Measurements from ENCODE around the gene CNN2.

CNN2 gene

DNA sequence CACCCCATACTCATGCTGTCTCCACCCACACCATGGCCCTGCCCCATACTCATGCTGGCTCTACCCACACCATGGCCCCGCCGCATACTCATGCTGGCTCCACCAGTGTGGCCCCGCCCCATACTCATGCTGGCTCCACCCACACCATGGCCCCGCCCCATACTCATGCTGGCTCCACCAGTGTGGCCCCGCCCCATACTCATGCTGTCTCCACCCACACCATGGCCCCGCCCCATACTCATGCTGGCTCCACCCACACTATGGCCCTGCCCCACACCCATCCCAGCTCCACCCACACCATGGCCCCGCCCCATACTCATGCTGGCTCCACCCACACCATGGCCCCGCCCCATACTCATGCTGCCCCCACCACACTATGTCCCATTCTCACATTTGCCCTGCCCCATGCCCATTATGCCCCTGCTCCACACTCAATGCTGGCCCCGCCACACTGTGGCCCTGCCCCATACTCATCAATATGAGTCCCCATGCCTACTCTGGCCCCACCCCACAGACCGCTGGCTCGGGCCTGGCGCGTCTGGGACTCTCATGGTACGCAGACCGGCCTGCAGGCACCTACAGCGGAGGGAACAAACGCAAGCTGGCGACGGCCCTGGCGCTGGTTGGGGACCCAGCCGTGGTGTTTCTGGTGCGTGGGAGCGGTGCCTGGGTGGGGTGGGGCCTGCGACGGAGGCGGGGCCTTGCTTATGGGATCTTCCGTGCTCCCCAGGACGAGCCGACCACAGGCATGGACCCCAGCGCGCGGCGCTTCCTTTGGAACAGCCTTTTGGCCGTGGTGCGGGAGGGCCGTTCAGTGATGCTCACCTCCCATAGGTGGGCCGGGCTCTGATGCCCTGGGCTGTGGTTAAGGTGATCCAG is 36.9 kb downstream of the CNN2 start:
- in situ Hi-C loops (cut with MboI; ENCODE audit: low sequenced_read_pairs) = no loop called here

DNA sequence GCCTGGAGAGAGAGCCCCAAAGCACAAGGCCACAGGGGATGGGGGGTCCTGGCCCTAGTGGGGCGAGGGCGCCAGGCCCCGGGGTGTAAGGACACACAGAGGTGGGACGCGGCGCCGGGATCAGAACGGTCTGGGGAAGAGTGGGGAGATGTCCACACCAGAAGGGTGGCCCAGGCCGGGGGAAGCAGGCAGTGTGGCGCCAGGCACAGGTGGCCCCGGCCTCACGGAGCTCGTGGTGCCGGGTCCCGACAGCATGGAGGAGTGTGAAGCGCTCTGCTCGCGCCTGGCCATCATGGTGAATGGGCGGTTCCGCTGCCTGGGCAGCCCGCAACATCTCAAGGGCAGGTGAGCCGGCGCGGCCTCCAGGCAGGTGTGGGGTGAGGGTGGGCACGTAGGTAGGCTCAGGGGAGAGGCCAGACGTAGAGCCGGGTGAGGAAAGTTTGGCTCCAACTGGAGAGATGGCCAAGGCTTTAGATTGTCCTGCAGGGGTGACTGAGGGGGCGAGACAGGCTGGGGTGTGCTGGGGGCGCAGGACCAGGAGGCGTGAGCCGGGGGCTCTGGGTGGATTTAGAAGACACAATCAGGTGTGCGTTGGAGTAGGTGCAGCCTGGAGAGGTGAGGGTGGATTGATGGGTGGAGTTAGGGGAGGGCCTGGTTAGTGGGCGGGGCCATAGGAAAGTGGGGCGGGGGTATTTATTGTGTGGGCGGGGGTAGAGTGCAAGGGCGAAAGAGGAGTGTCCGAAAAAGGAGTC is 37.7 kb downstream of the CNN2 start:
- in situ Hi-C loops (cut with MboI; ENCODE audit: low sequenced_read_pairs) = no loop called here

DNA sequence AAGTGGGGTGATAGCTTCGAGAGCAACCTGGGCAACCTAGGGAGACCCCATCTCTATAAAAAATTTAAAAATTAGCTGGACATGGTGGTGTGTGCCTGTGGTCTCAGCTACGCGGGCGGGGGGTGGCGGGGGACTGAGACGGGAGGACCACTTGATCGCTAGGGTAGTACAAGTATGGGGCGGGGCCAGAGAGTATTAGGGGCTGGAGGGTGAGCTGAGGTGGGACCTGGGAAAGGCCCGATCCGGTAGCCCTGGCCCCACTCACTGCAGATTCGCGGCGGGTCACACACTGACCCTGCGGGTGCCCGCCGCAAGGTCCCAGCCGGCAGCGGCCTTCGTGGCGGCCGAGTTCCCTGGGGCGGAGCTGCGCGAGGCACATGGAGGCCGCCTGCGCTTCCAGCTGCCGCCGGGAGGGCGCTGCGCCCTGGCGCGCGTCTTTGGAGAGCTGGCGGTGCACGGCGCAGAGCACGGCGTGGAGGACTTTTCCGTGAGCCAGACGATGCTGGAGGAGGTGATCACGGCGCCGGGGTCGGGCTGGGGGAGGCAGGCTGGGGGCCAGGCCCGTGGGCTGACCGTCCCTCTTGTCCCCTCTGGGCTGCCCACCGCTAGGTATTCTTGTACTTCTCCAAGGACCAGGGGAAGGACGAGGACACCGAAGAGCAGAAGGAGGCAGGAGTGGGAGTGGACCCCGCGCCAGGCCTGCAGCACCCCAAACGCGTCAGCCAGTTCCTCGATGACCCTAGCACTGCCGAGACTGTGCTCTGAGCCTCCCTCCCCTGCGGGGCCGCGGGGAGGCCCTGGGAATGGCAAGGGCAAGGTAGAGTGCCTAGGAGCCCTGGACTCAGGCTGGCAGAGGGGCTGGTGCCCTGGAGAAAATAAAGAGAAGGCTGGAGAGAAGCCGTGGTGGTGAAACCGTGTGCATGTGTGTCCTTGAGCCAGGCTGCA is 38.5 kb downstream of the CNN2 start:
- in situ Hi-C loops (cut with MboI; ENCODE audit: low sequenced_read_pairs) = no loop called here

DNA sequence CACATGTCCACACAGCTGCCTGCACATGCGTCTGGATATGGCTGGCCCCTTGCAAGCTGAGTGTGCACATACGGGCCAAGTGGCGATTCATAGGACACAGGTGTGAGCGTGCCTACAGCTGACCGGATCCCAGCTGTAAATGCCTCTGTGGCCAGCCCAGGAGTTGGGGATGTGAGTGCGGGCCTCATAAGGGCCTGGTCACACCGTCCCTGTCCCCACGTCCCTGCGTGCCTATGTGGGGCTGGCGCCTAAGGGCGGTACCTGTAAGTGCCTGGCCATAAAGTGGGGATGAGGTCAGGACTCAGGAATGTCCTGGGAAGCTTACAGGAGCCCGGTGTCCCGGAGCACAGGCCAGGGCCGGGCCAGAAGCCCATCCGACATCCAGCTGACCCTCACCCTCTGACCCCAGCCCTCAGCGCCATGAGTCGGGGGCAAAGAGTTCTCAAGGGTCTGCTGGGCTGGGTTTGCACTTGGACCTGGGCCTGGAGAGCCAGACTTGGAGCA is 39.2 kb downstream of the CNN2 start:
- in situ Hi-C loops (cut with MboI; ENCODE audit: low sequenced_read_pairs) = no loop called here

DNA sequence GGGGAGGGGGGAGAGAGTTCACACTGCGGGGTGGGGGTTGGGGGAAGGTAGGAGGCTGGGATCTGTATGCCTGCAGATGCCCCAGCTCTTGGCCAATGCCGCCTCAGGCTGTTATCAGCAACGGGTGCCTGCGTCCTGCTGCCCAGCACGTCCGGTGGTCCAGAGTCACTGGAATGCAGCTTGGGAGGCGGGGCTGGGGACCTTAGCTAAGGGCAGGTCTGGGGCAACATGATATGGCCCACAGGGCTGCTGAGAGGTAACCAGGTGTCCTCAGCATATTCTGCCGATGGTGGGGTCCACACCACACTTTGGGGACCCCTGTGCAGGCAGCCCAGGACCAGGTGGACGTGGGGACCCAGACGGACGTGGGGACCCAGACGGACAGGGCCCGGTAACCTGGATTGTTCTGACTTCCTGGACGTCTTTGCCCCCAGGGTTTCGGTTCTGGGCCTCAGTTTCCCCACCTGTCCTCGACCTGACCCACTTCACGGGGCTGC is 39.9 kb downstream of the CNN2 start:
- in situ Hi-C loops (cut with MboI; ENCODE audit: low sequenced_read_pairs) = no loop called here

DNA sequence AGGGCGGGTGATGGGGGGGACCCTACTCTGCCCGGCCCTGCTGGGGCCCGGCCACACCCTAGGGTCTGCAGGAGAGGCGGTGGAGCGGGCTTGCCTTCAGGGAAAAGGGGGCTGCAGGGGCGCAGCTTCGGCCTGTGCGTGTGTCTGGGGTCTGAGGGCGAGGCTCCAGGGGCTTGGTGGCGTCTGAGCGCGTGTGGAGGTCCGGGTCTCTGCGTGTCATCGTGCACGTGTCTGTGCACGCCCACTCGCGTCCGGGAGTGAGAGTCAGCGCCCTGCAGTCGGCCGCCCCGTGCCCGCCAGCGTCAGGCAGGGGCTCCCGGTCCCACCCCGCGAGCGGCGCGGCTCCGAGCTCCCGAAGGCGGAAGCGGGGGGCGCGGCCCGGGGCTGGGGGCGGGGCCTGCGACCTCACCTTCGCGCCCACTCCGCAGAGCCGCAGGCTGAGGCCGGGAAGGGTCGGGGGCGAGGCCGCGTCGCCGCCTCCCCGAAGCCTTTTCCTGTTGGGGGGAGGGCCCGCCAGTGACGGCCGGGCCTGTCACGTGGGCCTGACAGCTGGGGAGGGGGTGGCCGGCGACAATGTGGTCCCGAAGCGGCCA is 40.4 kb downstream of the CNN2 start, which contains the start of gene ARHGAP45:
ARHGAP45 (plus strand) TSS at position 420 of the 593 bp plus-strand sequence. CDS start 239 bp downstream, outside the sequence.
- in situ Hi-C loops (cut with MboI; ENCODE audit: low sequenced_read_pairs) = no loop called here

DNA sequence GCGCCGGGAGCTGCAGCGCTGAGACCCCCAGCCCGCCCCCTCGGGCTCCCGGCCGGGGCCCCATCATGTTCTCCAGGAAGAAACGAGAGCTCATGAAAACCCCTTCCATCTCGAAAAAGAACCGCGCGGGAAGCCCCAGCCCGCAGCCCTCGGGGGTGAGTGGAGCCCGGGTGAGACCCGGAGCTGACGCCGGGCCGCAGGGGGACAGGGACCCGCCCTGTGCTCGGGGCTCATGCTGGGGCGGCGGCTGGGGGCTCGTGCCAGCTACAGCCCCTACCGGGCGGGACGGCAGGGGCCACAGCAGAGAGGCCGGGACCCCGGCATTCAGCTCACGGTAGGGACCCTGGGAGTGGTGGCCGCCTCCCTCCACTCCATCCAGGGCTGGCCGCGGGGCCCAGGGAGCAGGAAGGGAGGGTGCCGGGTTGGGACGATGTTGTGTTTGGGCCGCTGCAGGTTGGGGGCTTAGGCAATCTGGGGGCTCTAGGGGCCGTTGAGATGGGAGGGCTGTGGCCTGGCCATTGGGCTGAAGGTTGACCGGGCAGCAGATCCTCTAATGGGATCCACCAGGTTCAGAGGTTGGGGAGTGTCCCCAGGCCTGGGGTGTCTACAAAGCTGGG is 41.0 kb downstream of the CNN2 start:
- in situ Hi-C loops (cut with MboI; ENCODE audit: low sequenced_read_pairs) = no loop called here

DNA sequence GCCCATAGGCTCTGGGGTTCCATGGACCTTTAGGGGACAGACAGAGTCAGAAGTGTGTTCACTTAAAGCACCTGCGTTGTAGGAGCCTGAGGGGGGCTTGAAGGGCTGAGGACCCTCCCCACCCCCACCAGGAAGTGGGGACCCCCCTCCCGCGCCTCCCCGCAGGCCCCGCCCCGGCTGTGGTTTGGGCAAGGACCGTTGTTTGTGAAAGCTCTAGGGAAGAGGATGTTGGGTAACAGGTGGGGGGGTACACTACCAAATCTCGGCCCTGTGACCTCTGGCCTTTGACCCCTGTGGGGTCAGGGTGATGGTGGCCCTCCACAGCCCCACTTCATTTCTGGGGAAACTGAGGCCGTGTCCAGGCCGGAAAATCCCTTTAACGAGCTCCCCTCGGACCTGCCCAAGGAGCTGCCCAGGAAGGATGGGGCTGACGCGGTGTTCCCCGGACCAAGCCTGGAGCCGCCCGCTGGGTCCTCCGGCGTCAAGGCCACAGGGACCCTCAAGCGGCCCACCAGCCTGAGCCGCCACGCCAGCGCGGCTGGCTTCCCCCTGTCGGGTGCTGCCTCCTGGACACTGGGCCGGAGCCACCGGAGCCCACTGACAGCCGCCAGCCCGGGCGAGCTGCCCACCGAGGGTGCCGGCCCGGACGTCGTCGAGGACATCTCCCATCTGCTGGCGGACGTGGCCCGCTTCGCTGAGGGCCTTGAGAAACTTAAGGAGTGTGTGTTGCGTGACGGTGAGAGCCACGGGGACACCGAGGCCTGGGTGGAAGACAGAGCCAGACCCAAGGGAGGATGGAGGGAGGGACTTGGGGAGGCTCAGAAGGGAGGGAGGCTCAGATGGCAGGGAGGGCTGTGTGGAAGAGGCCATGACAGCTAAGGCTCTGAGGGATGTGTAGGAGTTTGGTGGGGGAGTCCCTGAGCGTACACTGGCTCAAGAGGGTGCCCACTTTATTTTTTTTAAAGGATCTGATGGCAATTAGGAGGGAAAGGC is 41.9 kb downstream of the CNN2 start:
- in situ Hi-C loops (cut with MboI; ENCODE audit: low sequenced_read_pairs) = no loop called here

DNA sequence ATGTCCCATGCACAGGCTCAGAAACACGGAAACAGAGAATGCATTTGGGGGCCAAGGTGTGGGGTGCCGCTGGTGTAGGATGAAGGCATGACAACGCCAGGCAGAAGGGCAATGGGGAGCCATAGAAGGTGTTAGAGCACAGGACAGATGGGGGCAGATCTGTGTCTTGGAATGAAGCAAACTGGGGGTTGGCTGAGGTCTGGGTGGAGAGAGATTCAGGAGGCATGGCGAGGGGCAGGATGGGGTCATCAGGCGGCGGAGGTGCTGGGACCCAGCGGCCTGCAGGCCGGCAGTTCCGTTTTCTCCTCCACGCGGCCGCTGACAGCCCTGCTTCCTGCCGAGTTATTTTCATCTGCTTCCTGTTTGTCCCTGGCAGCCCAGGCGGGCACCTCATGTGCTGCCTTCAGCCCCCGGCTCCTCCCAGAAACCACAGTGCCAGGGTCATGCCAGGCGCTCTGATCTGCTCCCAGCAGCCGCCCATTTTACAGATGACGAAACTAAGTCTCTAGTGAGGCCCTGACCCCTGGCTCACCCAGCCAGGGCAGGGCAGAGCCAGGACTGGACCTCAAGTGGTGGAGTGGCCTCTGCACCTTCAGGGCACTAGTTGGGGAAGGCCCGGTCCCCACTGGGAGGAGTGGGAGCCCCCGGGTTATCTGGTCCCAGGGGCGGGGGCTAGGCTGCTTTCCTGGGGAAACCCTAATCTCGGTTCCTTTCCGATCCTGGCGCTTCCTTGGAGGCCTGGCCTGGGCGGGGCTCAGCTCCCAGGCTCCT is 42.8 kb downstream of the CNN2 start:
- in situ Hi-C loops (cut with MboI; ENCODE audit: low sequenced_read_pairs) = no loop called here

DNA sequence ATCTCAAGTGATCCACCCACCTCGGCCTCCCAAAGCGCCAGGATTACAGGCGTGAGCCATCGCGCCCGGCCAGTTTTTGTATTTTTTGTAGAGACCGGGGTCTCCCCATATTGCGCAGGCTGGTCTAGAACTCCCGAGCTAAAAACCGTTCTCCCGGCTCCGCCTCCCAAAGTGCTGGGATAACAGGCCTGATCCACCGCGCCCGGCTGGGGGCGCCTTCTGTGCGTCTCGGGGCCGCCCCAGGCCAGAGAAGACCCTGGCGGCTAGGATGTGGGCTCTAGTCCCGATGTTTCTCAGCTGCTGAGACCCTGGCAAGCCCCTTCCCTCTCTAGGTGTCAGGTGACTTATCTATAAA is 44.1 kb downstream of the CNN2 start:
- in situ Hi-C loops (cut with MboI; ENCODE audit: low sequenced_read_pairs) = no loop called here

DNA sequence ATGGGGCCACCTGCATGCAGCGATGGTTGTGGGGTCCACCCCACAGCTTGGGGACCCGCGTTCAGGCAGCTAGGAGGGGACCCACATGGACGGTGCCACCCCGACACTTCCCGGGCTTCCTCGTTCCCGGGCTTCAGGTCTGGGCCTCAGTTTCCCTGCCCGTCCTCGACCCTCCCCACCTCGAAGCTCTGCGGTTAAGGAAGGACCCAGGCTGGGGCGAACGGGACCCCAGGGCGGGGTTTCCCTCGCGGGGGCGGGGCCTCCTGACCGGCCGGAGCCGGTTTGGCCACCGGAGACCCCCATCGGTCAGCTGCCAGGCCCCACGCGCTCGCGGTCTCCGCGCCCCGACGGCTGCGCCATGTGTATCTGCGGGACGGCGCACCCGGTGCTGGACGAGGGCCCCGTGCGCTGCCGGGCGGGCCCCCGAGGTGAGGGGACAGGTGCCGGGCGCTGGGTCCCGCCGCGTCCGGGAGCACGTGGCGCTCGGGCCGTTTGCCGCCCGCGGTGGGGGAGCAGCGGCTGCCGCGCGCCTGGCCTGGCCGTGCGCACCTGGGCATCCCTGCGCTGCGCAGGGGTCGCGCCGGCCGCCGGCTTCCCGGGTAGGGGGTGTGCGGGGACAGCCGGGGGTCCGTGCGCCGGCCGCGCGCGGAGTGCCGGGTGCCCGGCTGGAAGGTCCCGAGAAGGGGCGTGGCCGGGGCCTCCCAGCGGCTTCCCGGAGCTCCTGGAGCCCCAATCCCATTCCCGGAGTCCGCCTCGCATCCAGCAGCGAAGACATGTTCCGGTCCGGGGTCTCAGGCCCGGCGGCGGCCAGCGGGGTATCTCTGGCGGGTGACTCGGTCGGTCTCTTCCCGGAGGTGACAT is 44.8 kb downstream of the CNN2 start:
- in situ Hi-C loops (cut with MboI; ENCODE audit: low sequenced_read_pairs) = no loop called here

DNA sequence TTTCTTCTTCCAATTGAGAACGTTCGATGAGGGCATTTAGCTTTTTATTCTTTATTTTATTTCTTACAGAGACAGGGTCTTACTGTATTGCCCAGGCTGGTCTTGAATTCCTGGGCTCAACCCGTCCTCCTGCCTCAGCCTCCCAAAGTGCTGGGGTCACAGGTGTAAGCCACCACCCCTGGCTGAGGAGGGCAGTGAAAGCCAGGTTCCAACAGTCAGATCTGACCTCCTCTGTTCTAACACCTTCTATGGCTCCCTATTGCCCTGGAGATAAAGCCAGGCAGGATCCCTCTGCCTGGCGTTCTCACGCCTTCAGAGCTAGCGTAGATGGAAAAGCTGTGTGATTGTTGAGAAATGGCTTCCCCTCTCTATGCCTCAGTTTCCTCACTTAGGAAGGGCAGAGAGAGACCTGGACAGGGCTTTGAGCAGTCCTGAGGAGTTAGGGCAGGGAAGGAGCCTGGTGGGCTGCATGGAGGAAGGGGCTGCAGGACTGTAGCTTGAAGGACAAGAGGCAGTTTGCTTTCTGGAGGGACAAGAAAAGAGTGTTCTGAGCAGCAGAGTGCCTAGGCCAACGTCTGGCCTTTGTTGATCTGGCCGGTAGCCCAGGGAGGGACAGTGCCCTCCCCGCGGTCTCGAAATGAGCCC is 46.1 kb downstream of the CNN2 start:
- in situ Hi-C loops (cut with MboI; ENCODE audit: low sequenced_read_pairs) = no loop called here

DNA sequence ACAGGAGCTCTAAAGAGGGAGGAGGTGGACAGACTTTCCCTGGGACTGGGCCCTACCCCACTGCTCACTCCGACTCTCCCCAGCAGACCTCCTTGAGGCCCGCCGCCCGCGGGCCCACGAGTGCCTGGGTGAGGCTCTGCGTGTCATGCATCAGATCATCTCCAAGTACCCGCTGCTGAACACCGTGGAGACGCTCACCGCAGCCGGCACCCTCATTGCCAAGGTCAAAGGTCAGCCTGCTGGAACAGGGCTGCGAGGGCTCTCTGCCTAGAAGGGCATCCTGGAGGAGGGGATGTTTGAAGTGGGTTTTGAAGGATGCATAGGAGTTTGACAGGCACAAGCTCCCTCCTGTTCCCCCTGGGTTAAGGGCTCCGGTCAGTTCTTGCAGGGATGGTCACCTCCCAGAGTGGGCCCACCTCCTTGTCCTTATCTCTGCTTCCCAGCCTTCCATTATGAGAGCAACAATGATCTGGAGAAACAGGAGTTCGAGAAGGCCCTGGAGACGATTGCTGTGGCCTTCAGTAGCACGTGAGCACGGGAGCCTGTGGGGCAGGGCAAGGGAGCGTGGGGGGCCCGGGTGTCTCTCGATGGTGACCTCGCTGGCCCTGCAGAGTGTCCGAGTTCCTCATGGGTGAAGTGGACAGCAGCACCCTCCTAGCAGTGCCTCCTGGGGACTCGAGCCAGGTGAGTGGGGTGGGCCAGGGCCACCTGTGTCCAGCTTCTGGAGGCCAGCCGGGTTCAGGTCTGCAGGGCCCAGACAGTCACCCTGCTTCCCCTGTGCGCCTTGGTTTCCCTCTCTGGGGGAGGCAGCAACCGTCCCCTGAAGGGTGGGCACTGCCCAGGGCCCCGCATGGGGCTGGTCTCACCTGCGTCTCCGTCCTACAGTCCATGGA is 46.9 kb downstream of the CNN2 start:
- in situ Hi-C loops (cut with MboI; ENCODE audit: low sequenced_read_pairs) = no loop called here

DNA sequence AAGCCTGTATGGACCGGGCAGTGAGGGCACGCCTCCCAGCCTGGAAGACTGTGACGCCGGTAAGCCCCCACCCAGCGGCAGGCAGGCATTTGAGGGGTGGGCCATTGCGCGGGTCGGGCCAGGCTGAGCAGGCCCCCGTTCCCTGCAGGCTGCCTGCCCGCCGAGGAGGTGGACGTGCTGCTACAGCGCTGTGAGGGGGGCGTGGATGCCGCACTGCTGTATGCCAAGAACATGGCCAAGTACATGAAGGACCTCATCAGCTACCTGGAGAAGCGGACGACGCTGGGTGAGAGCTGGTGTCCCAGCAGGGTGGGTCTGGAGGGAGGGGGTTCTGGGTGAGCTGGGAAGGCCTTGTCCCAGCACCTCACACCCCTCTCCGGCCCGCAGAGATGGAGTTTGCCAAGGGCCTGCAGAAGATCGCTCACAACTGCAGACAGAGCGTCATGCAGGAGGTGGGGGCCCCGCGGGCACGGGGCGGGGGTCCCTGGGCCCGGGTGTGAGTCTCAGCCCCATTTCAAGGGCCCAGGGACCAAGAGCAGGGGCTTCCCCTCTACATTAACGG is 47.6 kb downstream of the CNN2 start:
- in situ Hi-C loops (cut with MboI; ENCODE audit: low sequenced_read_pairs) = no loop called here
